Measurements from ENCODE around the gene CBX7.

Gene CBX7

DNA sequence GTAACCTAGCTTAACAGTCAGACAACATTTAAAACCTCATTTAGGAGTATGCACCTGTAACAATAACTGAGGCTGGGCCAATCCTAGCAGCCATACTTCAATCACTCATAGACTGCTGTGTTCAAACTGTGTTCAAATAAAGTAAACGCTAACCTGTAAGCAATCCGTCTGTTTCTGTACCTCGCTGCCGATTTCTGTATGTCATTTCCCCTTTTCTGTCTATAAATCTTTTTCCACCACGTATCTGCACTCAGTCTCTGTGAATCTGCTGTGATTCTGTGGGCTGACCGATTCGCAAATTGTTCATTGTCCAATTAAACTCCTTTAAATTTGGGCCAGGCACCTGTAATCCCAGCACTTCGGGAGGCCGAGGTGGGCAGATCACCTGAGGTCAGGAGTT lies 43.1 kb downstream of the CBX7 start:
- Histone ChIP-seq H3K9ac (no peak overlapping the region), H3K79me2 (ENCODE audit: insufficient read depth, low read depth) (no peaks in the 10 kb centered on the region), H4K20me1 (ENCODE audit: insufficient read depth) (no peaks in the 10 kb centered on the region), H3K4me1 (ENCODE audit: low read depth, poor library complexity, severe bottlenecking) (peaks cover 9% of the 10 kb centered on the region), H3K4me2 (no peak overlapping the region), H3K27ac (no peak overlapping the region), H3K4me3 (IDR thresholded peaks at IDR 0.05; ENCODE audit: insufficient read depth, low read depth, low read length) (no peak overlapping the region), H3K27me3 (ENCODE audit: insufficient read depth, low read depth) (no peaks in the 10 kb centered on the region), H2AFZ (ENCODE audit: low read depth) (no peak overlapping the region), H3K36me3 (ENCODE audit: insufficient read depth) (no peaks in the 10 kb centered on the region)
- TF ChIP-seq CTCF (conservative IDR thresholded peaks at IDR 0.05; ENCODE audit: low read depth, low read length), result no peak

GRCh38 chr22:39108487-39108886 lies 44.0 kb downstream of the CBX7 start:
- no peaks in the 10 kb centered on the region for H4K20me1 ChIP-seq (ENCODE audit: insufficient read depth)
- no peaks in the 10 kb centered on the region for H3K79me2 ChIP-seq (ENCODE audit: insufficient read depth, low read depth)
- no peak for TF ChIP-seq CTCF (conservative IDR thresholded peaks at IDR 0.05; ENCODE audit: low read depth, low read length)
- no peak overlapping the region for H3K4me2 ChIP-seq
- H3K36me3 ChIP-seq (ENCODE audit: insufficient read depth), result no peaks in the 10 kb centered on the region
- no peak overlapping the region for H3K9ac ChIP-seq
- H3K4me1 ChIP-seq (ENCODE audit: low read depth, poor library complexity, severe bottlenecking), result peaks cover 2% of the 10 kb centered on the region
- no peak overlapping the region for H3K27ac ChIP-seq
- no peak overlapping the region for H3K4me3 ChIP-seq (IDR thresholded peaks at IDR 0.05; ENCODE audit: insufficient read depth, low read depth, low read length)
- H3K27me3 ChIP-seq (ENCODE audit: insufficient read depth, low read depth), result no peaks in the 10 kb centered on the region
- H2AFZ ChIP-seq (ENCODE audit: low read depth), result no peak overlapping the region

DNA sequence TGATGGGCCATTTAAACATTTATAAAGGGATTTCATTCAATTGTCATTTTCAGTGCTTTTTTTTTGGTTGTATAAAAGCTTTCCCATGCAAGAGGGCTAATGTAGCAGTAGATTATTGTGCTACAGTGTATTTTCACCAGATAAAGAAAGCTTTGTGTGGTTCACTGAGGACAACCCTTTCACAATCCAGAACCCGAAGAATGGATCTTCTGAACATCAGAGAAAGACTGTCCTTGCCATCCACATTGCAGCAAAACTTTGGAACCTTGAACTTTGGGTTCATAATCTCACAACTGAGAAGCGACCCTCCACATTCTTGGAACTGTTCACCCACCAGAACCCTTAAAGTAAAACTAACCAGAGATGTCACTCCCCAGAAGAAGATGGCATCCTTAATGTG lies 46.2 kb downstream of the CBX7 start:
- H3K9ac ChIP-seq, result no peak overlapping the region

GRCh38 chr22:39103431-39103830 lies 49.0 kb downstream of the CBX7 start:
- no peak overlapping the region for H3K4me2 ChIP-seq
- no peak overlapping the region for H2AFZ ChIP-seq (ENCODE audit: low read depth)
- no peak for TF ChIP-seq CTCF (conservative IDR thresholded peaks at IDR 0.05; ENCODE audit: low read depth, low read length)

More for the DNA sequence above, 46.2 kb downstream of the CBX7 start:
- Histone ChIP-seq H3K36me3 (ENCODE audit: insufficient read depth) (no peaks in the 10 kb centered on the region), H2AFZ (ENCODE audit: low read depth) (no peak overlapping the region), H4K20me1 (ENCODE audit: insufficient read depth) (no peaks in the 10 kb centered on the region), H3K79me2 (ENCODE audit: insufficient read depth, low read depth) (no peaks in the 10 kb centered on the region), H3K4me1 (ENCODE audit: low read depth, poor library complexity, severe bottlenecking) (no peaks in the 10 kb centered on the region), H3K27me3 (ENCODE audit: insufficient read depth, low read depth) (no peaks in the 10 kb centered on the region), H3K4me3 (IDR thresholded peaks at IDR 0.05; ENCODE audit: insufficient read depth, low read depth, low read length) (no peak overlapping the region), H3K4me2 (no peak overlapping the region), H3K27ac (no peak overlapping the region)
- no peak for TF ChIP-seq CTCF (conservative IDR thresholded peaks at IDR 0.05; ENCODE audit: low read depth, low read length)

More at GRCh38 chr22:39103431-39103830, 49.0 kb downstream of the CBX7 start:
- Histone ChIP-seq H3K9ac (no peak overlapping the region), H3K36me3 (ENCODE audit: insufficient read depth) (no peaks in the 10 kb centered on the region), H3K27me3 (ENCODE audit: insufficient read depth, low read depth) (no peaks in the 10 kb centered on the region), H3K4me1 (ENCODE audit: low read depth, poor library complexity, severe bottlenecking) (no peaks in the 10 kb centered on the region), H4K20me1 (ENCODE audit: insufficient read depth) (no peaks in the 10 kb centered on the region), H3K27ac (no peak overlapping the region), H3K79me2 (ENCODE audit: insufficient read depth, low read depth) (no peaks in the 10 kb centered on the region), H3K4me3 (IDR thresholded peaks at IDR 0.05; ENCODE audit: insufficient read depth, low read depth, low read length) (no peak overlapping the region)
